HUDEP-2 (cell line): ENCODE data around the gene TRDMT1.

ENCODE experiments used
- DNase-seq, 76 experiments: peaks; one replicate each; lab custom pipeline; 2025; ENCODE audit not compliant: unreplicated experiment in 76 of 76; lab: John Stamatoyannopoulos, UW

Gene TRDMT1, protein sequence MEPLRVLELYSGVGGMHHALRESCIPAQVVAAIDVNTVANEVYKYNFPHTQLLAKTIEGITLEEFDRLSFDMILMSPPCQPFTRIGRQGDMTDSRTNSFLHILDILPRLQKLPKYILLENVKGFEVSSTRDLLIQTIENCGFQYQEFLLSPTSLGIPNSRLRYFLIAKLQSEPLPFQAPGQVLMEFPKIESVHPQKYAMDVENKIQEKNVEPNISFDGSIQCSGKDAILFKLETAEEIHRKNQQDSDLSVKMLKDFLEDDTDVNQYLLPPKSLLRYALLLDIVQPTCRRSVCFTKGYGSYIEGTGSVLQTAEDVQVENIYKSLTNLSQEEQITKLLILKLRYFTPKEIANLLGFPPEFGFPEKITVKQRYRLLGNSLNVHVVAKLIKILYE

DNA sequence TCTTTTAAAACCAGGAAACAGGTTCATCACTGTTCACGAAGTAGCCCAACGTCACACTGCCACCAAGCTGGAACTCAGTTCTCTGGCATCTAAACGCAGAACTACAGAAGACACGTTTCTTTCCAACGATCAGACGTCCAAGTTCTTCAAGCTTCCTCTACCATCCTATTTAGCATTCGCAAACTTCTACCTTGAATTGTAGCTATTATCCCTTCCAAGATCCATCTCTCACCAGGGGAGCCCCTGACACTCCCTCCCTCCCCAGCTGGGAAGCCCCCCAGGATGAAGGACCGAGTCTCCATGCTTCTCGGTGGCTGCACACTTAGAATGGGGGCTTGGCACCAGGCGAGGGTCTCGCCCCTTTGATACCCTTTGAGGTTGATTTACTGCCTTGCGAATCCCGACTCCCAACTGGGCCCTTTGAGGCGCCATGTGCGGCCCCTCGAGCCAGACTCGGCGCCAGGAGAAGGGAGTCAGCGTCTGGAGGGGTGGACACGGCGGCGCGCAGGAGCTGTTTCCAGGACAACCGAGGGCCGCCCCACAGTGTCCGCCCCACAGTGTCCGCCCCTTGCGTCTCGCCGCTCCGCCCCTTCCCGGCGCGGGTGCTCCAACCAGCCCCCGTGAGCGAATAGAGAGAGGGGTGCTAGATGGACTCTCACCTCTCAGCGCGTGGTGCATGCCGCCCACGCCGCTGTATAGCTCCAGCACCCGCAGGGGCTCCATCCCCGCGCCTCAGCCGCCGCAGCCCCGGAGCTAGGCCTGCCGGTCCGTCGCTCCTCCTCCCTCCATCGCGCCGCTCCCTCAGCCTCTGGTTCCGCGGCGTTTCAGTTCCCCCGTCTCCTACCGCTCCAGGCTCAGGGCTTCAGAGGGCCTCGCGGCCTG lies at the start of gene TRDMT1:
TRDMT1 (minus strand) TSS at position 761 of the 882 bp plus-strand sequence; CDS start at position 723, 38 bp downstream.
- DNase-seq = peak in 75 of 76 experiments; percentile 17 to 94 (median 75)

DNA sequence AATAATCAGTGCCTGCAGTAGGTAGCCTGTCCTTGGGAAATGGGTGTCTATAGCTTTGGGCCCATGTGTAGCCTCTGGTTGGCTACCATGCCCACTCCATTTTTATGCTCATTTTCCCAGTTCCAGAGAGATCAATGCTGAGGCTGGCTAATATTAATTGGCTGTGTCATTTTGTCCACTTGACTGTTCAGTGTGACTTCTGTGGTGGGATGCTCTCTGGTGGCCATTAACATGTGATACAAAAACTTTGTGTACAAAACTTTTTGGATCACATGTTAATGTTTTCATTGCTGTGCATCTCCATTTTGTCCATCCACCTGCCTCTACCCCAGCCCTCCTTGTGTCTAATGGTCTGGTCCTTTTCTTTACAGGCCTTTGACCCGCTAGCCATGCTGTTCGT lies 49.3 kb upstream of the TRDMT1 start:
- no peak for DNase-seq

DNA sequence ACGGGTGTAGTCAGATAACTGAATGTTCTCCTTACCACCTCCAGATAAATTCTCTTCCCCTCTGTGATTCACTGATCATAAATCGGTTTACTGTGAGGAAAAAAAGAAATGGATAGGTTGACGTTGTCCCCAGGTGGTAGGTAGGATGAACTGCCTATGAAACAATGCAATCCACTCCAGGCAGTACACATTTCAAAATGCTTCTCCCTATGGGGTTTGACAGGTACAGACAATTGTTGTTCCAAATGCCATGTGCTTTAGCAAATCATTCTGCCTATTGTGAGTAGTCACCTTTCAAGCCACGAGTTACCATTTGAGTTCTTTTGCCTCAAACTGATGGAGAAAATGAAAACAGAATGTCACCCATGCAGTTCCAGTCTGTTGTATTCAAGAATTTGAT lies 48.3 kb upstream of the TRDMT1 start:
- DNase-seq = peak in 3 of 76 experiments; percentile 5 to 13 (median 10)

DNA sequence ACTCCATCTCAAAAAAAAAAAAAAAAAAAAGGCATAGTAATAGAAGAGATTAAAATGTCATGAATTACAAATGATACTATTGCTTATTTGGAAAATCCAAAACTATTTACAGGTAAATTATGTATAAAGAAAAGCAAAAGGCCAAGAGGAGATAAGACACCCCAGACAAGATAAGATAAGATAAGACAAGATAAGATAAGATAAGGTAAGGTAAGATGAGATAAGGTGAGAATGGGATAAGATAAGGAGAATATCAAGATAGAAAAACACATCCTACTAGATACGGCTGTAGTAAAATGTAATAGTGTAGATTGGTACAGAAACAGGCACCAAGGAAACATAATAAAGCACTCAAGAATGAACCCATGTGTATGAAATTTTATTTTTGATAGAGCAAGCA lies 47.5 kb upstream of the TRDMT1 start:
- no peak for DNase-seq

DNA sequence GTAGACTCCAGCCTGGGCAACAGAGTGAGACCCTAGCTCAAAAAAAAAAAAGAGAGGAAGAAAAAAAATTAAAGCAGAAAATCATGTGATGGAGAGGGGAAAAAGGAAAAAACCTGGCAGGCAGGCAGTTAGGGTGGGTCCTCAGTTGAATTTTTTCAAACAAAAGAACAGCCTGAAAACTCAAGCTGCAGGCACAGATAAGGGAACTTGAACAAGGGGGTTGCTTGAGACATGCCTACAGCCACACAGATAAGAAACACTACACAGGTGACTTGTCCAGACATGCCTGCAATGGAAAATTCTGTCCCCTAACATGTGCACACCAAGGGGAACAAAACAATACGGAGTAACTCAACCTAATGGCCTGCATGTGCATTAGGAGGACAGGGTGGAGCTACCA lies 45.7 kb upstream of the TRDMT1 start:
- DNase-seq = peak in 22 of 76 experiments; percentile 7 to 60 (median 28)

DNA sequence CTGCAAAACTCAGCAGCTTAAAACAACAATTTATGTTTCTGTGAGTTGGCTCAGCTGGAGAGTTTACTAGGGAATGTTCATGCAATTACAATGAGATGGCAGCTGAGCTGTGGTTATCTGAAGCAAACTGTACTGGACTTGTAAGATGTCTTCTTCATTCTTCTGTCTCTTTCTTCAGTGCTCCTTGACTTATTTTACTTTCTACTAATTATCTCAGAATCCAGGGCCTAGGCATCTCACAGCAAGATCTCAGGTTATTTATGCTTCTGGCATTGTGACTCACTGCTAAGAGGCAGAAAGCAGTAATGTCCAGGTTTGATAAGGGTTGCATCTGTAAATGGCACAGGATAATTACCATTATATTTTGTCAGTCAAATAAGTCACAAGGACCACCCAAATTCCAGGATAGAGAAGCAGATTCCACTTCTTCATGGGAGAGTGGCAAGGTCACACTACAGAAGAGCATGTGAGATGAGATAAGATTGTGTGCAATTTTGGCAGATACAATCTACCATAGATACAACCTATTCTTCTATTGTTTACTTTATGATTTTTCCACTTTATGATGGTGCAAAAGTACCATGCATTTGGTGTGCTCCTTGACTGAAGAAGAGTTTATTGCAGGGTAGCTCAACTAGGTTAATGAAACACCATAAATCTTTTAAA lies 43.4 kb upstream of the TRDMT1 start:
- DNase-seq = peak in 1 of 76 experiments; percentile 2

DNA sequence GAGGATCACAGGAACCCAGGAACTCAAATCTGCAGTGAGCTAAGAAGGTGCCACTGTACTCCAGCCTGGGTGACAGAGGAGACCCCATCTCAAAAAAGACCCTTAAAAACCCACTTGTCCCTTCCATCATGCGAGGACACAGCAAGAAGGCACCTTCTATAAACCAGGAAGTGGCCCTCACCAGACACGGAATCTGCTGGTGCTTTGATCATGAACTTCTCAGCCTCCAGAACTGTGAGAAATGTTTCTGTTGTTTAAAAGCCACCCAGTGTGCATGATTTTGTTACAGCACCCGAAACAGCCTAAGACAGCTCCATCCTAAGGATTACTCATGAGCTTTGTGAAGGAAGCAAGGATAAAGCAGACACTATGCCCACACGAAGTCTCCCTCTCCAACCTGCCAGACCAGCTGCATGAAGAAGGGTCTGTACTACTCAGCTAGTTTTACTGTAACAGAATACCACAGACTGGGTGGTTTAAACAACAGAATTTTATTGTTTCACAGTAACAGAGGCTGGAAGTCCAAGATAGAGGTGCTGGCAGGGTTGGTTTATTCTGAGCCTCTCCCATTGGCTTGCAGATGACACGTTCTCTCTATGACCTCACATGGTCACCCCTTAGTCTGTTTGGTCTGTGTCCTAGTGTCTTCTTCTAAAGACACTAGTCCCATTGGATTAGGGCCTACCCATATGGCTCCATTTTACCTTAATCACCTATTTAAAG lies 40.3 kb upstream of the TRDMT1 start:
- DNase-seq = no peak

DNA sequence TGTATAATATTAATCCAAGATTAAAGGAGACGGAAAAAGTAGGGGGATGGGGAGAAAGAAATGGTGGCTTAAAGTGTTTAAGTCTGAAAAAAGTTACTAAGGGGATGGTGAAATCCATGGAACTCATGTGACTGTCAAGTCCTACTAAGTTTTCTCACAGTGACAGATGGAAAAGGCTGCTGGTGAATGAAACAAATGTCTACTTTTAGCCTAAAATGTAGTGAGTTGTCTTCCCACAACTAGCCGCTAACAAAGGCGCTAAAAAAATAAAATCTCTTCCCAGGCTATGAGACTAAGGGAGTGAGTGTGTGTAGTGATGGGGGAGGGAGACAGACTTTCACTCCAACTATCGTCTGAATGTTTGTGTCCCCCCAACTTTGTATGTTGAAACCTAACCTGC lies 39.1 kb upstream of the TRDMT1 start:
- no peak for DNase-seq

DNA sequence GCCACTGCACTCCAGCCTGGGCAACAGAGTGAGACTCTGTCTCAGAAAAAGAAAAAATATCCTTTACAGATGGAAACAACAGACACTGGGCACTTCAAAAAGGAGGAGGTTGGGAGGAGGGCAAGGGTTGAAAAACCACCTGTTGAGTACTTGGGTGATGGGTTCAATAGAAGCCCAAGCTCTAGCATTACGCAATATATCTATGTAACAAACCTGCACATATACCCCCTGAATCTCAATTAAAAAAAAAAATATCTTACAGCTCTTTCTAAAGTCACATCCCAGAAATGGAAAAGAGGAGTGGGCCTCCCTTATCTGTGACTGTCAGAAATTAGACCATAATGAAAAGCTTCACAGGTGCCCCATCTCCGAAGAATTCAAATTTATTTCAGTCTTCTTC lies 38.6 kb upstream of the TRDMT1 start:
- no peak for DNase-seq

DNA sequence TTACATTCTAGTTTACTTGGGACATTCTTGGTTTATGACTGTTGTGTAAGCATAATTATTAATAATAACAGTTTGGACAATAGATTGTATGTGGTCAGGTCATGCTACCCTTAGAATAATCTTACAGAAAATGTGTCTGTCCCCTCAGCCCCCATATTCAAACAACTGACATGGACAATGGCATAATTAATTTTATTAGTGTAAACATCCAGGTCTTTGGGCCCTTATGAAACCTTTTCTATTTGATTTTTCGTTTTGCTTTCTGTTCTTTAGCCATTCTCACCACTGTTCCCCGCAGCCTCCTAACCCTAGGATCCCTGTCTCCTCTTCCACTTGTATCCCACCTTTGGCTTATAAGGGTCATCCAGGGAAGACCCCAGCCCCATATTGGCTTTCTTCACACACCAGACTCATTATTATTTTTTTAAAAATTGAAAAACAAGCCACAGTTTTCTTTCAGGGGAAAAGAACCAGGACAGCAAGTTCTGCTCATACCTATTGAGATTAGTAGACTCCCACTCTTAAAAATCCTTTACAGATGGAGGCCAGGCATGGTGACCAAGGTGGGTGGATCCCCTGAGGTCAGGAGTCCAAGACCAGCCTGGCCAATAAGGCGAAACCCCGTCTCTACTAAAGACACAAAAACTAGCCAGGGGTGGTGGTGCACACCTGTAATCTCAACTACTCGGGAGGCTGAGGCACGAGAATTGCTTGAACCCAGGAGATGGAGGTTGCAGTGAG lies 38.0 kb upstream of the TRDMT1 start:
- no peak for DNase-seq

DNA sequence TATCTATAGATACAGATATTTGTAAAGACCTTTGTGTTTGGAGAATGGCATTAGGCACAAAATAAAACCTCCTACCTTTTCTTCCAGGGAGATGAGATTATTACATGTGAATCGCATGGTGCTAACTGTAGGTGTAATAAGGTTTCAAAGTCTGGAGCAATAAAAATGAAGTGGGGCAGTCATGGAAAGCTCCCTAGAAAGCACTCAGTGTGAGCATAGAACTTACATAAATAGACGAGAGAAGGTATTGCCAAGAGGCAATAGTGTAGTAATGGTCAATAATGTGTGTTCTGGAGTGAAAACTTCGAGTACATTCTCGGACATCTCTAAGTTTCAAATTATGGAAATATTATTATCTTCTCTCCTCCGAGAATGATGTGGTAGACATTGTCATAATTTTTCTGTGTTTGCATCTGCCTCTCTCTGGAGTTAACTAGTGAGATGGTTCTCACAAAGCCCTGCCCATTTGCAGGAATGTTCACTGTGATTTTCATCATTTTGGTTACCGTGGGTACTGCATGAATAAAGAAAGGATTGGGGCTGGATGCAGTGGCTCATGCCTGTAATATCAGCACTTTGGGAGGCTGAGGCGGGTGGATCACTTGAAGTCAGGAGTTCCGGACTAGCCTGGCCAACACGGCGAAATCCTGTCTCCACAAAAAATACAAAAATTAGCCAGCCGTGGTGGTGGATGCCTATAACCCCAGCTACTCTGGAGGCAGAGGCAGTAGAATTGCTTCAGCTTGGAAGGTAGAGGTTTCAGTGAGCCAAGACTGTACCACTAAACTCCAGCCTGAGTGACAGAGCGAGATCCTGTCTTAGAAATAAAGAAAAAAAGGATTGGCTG lies 37.2 kb upstream of the TRDMT1 start:
- no peak for DNase-seq

DNA sequence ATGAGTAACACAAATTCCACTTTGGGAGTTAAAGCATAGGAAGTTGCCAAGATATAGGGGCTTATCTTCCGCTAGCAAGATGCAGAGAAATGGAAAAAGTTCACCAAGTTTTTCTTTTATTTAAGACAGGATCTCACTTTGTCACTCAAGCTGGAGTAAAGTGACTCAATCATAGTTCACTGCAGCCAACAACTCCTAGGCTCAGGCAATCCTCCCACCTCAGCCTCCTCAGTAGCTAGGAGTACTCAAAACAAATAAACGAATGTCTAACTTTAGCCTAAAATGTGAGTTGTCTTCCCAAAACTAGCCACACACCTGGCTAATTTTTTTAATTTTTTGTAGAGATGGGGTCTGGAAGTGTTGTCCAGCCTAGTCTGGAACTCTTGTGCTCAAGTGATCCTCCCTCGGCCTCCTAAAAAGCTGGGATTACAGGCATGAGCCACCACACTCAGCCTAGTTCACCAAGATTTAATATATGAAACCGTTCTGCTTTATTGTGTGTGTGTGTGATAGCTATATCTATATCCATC lies 36.5 kb upstream of the TRDMT1 start:
- DNase-seq = no peak

DNA sequence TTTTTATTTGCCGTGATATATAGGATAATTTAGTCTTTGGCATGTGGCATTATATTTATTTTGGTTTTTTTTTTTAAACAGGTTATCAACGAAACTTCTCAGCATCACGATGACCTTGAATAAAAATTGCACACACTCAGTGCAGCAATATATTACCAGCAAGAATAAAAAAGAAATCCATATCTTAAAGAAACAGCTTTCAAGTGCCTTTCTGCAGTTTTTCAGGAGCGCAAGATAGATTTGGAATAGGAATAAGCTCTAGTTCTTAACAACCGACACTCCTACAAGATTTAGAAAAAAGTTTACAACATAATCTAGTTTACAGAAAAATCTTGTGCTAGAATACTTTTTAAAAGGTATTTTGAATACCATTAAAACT lies 35.7 kb upstream of the TRDMT1 start:
- DNase-seq = no peak

DNA sequence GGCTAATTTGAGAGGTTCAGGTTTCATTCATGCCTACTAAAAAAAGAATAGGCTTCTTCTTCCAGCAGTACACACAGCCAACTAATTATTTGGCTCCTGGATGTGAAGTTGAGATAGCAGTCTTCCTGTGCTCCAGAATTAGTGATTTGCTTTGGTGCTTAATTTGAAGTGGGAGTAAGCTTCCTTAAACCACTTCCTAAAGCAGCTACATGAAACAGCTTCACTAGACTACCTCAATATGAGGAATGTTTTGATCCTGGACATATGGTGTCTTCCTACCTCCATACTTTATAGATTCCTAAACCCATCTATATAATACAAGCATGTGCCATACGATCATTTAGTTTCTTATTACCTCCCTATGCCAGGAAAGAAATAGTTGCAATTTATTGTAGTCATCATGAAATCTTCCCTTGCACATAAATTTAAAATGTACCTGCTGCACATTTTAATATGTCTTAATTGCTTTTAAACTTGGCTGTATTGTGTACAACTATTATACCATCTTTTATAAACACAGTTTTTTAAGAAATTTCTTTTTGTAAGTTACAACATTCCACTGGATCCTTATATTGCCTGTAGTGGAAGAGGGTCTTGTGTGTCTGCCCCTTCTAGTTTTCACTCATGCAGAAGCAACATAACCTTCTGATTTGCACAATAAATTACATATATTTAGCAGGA lies 35.1 kb upstream of the TRDMT1 start:
- no peak for DNase-seq

DNA sequence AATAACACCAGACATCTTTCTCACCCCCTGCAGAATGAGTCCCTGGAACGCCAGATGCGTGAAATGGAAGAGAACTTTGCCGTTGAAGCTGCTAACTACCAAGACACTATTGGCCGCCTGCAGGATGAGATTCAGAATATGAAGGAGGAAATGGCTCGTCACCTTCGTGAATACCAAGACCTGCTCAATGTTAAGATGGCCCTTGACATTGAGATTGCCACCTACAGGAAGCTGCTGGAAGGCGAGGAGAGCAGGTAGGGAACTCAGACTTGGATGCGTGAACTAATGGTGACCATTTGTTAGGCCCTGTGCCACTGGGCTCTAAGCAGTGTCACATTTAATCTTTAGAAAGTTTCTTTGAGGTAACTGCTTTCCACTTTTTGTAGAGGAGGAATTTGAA lies 33.7 kb upstream of the TRDMT1 start:
- no peak for DNase-seq

DNA sequence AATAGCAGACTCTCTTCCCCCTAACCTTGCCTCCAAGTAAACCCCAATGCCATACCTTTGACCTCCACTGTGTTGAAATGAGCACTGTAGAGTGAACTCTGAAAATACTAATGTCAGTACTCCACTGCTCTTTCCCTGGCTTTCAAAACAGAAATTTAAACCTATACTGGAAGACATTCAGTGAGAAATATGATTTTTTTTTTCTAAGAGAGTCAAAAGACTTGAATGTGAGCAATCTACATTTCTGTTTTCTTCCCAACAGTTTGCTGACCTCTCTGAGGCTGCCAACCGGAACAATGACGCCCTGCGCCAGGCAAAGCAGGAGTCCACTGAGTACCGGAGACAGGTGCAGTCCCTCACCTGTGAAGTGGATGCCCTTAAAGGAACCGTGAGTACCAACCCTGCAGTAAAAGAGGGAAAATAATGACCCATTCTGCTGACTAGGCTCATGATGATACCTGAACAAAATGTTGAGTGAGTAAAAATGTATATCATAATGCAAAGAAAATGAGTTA lies 33.0 kb upstream of the TRDMT1 start:
- no peak for DNase-seq

DNA sequence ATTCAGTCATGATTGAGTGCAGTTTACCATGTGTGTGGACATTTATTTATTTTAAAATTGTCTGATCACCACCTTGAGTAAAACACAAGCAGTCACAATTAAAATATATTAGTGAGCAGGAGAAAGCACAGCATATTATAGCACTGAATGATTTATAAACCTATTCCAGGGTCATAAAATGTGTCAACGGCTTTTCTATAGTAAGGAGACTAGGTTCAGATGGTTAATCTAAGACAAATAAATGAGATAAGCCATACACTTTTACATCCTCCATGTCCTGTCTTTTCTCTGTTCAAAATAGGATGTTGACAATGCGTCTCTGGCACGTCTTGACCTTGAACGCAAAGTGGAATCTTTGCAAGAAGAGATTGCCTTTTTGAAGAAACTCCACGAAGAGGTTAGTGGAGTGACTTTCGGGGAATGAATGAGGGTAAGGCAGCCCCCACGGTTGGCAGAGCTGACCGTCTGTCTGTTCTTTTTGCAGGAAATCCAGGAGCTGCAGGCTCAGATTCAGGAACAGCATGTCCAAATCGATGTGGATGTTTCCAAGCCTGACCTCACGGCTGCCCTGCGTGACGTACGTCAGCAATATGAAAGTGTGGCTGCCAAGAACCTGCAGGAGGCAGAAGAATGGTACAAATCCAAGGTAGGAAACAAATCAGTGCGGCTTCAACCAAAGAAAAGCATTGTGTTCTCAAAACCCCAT lies 32.0 kb upstream of the TRDMT1 start:
- DNase-seq = no peak
